Hypothalamus (tissue), 51 donors: Measurements from ENCODE around the gene RAB43.
A peak's percentile ranks its signal among the peaks of the same experiment; 100 is the strongest.
"Not testable (repeated sequence)": the region's sequence is repeated elsewhere in the genome, so short reads cannot be mapped to it uniquely, and the experiment has no call there.

Source experiments
- DNase-seq, 51 donors: peaks; one replicate each; lab custom pipeline; 2025; lab: John Stamatoyannopoulos, UW

RAB43 gene

DNA sequence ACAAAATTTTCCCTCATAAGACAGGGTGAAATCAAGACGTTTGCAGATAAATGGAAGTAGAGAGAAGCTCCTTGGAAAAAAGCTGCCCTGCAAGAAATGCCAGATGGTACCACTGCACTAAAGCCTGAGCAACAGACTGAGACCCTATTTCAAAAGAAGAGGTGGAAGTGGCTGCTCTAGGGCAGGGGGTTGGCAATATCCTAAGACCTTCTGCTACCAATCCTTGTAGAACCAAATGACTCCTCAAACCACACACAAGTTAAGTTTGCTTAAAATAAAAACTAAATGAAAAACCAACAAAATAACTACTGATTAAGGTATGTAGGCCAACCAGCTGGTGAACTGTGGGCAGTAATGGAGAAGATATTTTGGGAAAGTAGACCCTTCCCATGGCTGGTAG lies 21.3 kb downstream of the RAB43 start:
- DNase-seq = no peak

DNA sequence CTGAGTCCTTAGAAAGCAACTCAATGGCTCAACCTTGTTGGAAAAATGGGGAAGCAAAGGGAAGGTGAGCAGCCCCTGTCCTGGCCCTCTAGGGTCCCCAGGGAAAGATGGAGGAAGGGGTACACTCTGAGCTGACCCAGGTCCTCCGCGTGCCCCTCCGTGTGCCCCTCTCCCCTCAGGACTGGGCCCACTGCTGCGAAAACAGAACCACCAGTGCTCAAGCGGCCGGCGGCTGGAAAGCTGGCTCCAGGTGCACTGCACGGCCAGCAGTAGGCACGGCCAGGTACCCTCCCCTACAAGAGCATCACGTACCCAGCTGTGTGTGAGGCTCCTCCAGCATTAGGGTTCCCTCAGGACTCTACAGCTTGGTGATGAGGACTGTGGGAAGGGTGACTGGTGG lies 26.3 kb downstream of the RAB43 start:
- no peak for DNase-seq

DNA sequence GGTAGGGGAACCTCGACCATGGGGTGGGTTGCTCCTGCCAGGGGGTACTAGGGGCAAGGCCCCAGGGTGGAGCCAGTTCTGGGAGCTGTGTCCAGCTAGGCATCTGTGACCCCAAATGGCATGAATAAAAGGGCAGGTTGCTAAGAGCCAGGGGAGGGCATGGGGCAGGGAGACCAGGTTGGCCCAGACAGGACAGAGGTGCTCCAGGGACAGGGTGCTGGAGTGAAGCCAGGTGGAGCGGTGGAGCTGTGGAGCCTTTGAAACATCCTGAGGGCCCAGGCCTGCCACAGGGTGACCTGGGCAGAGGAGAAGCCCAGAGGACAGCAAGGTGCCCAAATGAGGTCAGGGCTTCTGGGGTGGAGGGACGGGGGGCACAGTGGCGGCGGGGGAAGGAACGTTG lies 33.3 kb downstream of the RAB43 start:
- DNase-seq = not testable (repeated sequence)

DNA sequence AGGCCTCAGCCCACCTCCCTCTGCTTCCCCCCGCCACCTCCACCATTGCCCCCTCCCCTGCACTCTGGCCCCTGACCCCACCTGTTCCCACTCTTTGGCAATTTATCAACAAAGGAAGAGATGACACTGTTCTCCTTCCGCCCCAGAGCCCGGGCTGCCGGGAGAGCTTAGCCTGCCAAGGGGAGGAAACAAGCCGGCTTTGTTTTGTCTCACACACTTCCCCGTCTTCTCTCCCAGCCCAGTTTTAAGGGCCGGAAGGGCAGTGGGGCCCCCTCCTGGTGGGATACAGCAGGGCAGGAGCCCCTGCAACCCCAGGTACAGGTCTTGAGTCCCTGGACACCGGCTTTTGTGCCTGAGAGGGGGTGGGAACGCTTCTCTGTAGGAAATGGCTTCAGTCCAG lies 33.7 kb downstream of the RAB43 start:
- DNase-seq = peak in 22 of 51 donors; percentile 9 to 56 (median 26)

DNA sequence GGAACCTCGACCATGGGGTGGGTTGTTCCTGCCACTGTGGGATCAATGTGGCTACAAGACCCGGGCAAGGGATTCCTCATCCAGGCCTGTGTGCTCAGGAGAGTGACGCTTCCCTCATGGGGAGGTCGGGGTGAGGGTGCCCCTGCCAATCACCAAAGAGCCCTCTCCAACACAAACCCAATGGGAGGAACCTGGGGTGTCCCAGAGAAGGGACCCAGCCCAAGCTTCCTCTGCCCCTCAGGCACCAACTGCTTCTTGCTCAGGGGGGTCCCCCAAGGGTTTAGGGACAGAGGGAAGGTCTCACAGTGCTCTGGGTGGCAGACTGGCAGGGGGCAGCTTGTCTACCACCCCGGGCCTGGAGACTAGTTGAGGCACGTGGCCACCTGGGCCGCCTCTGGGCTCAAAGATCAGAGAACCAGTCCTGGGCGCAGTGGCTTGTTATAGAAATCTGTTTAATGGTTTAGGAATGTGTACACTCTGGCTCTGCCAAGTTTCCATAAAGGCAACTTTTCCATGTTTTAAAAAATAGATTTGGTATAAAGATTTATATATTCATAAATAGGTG lies 34.4 kb downstream of the RAB43 start:
- DNase-seq = no peak

DNA sequence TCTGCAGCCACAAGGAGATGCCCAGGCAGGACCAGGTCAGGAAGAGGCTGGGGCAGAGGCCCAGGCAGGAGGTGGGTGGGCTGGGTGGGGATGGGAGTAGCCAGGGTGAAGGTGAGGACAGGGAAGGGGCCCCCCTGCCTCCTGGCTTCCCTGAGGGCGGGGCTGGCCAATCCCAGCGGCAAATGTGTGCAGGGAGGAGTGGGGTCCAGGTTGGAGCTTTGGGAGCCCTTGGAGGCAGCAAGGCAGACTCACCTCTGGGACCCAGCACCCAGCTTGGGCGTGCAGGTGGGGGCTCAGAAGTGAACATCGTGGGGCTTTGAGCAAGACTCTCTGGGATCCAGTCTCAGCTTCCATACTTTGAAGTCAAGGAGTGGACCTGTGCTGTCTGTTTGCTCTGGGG lies 35.8 kb downstream of the RAB43 start:
- DNase-seq = no peak

DNA sequence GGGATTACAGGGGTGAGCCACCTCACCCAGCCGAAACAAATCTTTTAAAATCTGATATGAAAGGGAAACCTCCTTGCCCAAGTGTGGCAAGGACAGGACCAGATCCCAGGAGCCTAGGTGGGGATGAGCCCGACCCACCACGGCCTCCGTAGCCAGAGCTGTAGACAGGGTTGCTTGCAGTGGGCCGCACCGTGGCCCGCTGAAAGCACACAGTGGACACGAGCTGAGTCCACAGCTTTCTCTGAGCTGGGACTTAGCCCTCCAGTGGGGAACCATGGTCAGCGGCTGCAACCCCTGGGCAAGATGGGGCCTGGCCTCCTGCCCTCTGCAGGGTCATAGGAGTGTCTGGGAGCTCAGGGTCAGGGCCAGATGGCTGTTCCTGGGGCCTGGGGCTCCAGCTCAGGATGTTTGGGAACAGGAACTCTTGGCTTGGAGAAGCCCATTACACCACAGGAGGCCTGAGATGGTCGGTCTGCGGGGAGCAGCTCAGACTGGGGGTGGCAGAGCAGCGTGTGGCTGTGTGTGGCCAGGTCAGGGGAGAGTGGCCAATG lies 36.4 kb downstream of the RAB43 start:
- no peak for DNase-seq

DNA sequence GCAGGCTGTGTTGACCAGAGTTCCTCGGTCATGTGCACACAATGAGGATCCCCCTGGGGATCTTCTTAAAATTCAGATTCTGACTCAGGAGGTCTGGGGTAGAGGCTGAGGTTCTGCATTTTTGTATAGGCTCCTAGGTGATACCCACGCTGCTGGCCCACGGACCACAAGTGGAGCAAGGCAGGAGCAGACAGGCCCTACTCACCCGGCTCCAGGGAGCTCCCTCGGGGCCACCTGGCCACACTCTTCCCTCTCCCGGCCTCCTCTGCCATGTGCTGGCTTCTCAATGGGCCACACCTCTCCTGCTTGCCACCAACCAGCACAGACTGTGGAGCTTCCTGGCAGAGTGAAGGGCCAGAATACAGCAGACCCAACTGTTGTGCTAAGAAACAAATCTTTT lies 37.1 kb downstream of the RAB43 start:
- DNase-seq = no peak

DNA sequence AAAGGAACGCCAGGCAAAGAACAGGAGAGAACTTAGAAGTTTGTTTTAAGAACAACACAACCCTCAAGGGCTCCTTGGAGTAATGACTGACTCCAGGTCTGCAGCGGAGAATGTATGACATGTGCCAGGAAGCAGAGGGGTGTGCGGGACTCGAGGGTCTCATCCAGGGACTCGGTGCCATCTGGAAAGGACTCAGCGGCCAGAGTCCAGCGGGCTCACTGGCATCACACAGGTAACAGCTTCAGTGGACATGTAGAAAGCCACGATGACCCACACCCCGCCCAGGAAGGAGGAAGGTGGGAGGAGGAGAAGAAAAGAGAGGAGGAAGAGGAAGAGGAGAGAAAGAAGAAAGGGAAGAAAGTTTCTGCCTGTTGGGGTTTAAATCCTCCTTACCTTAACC lies 39.6 kb downstream of the RAB43 start:
- DNase-seq = no peak

DNA sequence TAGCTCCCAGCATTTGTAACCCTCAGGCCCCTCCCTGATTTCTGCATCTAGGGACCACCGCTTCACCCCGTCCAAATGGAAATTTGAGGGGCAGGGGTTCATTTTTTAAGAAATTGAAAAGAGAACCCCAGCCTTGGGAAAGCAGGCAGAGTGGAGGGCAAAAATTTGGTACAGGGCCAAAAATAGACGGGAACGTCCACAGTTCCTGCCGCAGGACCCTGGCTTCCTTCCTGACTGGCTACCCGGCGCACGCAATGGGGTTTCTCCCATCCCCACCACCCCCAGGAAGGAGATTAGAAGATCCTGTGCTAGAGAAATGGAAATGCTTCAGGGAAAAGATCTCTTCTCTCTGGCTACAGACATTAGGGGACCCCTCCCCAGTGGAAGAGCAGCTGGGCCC lies 40.1 kb downstream of the RAB43 start:
- no peak for DNase-seq

DNA sequence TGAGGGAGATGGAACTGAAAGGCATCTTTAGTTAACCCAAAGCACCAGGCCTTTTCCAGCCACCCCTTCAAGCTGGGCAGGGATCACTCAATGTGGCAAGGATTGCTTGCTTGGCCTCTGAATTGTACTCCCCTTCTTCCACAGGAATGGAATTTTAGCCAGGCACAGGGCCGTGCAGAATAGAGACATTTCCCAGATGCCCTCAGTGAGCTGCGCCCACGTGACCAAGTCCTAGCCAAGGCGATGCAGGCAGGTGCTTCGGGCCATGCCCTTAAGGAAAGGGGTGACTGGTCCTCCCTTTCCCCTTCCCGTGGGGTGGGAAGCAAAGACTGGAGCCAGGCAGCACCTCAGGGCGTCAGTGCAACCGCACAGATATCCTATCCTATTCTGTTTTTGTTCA lies 43.1 kb downstream of the RAB43 start:
- no peak for DNase-seq

DNA sequence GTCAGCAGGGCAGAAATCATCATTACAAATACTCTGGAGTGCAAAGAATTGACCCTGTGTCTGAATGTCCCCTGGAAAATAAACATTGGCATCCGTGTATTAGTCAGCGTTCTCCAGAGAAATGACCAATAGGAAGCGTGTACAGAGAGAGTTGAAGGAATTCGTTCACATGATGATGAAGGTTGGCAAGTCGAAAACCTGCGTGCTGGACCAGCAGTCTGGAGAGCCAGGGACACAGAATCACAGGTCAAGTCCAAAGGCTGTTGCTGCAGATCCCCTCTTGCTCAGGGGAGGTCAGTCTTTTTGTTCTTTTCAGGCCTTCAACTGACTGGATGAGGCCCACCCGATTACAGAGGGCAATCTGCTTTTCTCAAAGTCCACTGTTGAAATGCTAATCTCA lies 44.4 kb downstream of the RAB43 start:
- DNase-seq = no peak

DNA sequence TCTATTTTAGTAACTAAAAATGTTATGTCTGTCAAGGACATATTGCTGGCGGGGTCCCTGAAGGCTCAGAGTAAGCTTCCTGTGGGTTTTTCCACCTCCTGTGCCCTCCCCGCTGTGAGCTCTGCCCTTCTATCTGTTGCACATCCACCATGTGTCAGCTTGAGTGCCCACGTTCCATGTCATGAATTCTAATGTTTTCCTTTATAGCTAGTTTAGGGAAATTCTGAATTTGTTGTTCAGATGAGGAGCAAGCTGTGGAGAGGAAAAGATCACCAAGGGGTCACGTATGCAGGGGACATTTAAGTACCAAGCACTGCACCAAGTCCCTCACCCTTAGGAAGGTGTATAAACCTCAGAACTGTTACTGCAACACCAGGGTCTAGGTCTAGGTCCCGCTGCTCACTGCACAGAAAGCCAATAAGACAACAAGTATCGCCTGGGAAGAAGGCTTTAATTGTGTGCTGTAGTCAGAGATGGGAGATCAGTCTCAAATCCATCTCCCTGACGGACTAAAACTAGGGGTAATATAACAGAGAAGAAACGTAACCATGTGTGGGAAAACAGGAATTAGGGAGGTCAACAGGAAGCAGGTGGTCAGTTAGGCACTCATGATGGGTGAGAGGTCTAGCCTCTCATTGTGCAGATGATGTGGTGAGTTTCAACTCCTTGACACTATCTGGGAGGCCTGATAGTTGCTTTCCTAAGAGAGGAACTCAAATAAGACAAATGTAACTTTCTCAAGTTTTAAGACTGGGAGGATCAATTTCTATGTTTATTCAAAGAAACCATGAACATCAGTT lies 51.3 kb downstream of the RAB43 start:
- DNase-seq = no peak

DNA sequence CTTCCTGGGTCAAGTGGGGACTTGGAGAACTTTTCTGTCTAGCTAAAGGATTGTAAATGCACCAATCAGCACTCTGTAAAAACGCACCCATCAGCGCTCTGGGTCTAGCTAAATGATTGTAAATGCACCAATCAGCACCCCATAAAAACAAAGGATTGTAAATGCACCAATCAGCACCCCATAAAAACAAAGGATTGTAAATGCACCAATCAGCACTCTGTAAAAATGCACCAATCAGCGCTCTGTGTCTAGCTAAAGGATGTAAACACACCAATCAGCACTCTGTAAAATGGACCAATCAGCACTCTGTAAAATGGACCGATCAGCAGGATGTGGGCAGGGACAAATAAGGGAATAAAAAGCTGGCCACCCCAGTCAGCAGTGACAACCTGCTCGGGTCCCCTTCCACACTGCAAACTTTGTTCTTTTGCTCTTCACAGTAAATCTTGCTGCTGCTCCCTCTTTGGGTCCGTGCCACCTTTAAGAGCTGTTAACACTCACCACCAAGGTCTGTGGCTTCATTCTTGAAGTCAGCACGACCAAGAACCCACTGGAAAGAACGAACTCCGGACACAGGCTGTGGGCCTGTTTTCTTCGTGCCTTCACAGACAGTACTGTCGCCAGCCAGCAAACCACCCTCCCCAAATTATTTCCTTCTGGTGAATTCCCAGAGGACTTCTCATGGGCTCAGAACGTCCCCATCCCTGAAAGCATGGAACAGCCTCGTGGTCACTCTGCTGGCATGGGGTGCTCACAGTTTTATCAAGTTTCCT lies 52.1 kb downstream of the RAB43 start:
- not testable (repeated sequence) for DNase-seq

DNA sequence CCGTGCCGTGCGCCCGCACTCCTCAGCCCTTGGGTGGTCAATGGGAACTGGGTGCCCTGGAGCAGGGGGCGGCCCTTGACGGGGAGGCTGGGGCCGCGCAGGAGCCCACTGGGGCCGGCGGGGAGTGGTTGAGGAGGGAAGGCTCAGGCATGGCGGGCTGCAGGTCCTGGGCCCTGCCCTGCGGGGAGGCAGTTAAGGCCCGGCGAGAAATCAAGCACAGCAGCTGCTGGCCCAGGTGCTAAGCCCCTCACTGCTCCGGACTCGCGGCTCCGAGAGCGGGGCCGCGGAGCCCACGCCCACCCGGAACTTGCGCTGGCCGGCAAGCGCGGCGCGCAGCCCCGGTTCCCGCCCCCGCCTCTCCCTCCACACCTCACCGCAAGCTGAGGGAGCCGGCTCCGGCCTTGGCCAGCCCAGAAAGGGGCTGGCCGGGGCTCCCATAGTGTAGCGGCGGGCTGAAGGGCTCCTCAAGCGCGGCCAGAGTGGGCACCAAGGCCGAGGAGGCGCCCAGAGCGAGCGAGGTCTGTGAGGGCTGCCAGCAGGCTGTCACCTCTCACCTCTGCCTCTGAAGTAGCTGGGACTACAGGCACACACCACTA lies 53.2 kb downstream of the RAB43 start:
- no peak for DNase-seq

DNA sequence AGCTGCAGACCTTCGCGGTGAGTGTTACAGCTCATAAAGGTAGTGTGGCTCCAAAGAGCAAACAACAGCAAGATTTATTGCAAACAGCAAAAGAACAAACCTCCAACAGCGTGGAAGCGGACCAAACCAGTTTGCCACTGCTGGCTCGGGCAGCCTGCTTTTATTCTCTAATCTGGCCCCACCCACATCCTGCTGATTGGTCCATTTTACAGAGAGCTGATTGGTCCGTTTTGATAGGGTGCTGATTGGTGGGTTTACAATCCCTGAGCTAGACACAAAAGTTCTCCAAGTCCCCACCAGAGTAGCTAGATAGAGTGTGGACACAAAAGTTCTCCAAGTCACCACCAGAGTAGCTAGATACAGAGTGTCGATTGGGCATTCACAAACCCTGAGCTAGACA lies 53.9 kb downstream of the RAB43 start:
- DNase-seq = not testable (repeated sequence)

DNA sequence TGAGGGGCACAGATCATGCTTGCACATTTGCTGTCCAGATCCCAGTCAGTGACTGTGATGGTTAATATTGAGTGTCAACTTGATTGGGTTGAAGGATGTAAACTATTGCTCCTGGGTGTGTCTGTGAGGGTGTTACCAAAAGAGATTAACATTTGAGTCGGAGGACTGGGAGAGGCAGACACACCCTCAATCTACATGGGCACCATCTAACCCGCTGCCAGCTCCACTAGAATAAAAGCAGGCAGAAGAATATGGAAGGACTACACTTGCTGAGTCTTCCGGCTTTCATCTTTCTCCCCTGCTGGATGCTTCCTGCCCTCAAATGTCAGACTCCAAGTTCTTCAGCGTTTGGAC lies 55.9 kb downstream of the RAB43 start:
- DNase-seq = no peak

DNA sequence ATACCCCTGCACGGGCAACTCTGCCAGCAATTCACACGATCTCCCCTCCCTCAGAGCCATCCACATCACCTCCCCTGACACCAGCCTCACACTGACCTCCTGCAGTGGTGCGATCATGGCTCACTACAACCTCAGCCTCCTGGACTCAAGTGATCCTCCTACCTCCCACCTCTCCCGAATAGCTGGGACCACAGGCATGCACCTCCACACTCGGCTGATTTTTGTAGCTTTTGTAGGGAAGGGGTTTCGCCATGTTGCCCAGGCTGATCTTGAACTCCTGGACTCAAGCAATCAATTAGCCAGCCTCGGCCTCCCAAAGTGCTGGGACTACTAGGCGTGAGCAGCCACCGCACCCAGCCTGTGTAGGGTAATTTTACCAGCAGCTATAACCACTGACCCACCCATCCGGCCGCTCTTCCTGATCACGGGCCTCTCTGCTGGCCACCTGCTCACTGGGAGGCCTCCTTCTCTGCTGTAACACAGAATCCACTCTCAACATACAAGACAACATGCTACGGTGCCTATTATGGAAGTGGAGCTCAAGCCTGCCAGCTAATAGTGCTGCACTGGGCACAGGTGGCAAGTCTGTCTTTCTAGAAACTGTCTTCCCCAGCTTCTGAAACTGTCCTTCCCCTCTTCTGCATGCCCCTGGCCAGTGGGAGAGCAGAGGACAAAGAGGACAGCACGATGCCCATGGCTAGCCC lies 56.4 kb downstream of the RAB43 start:
- DNase-seq = no peak

DNA sequence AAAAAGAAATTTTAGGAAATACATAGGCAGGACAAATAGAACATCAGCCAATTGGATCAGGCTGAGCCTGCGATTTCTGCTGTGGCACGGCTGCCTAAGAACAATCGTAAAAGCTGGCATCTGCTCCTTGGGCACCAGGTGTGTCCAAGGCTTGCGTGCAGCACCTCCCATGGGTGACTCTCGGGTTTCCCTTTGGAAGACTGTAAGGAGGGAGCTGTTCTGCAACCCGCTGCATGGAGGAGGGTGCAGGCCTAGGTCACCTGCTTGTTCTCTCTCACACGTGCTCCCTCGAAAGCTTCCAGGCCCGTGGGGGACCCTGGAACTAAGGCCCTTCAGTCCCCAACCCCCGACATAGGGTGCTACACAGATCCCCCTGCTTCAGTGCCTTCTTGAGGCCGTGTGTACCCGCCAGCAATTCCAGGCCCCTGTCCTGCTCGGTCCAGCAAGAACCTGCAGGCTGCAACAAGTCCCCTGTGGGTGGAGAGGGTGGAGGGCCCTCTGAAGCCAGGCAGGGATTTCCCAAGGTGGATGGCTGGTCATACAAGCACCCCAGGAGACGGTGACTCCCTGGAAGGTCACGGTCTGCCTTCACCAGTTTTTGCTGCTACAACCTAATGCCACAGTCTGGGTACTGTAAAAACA lies 57.6 kb downstream of the RAB43 start:
- DNase-seq = no peak

DNA sequence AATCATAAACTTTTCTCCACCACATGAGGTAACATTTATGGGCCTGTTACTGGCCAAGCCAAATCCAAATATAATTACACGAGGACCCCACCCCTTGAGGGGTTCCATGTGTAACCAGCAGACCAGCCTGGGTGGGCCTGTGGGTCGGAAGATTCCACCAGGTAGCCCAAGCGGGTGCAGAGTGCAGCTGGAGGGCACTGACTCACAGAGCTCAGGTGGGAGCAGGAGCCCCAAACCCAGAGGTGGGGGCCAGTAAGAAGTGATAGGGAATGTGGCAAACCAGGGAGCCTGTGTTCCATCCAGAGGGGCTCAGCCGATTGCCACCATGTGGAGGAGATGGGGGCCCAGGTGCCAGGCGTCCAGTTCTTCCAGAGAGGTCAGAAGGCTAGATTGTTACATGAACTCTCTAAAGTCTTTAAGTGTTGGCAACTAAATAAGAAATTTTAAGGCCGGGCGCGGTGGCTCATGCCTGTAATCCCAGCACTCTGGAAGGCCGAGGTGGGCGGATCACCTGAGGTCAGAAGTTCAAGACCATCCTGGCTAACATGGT lies 58.4 kb downstream of the RAB43 start:
- no peak for DNase-seq
